A673 (cell line): ENCODE data around the gene CMBL.

Source experiments
- EZH2 ChIP-seq: fragments of 200-600 bp; sonication (generic); IDR thresholded peaks from 2 replicates; pipeline ENCODE4 v1.6.1; 2017; ENCODE audit warnings: borderline replicate concordance, low read depth, mild to moderate bottlenecking, mixed read lengths, antibody characterized with exemption, low read length; ENCODE audit not compliant: poor library complexity, severe bottlenecking
- TF ChIP-seq, protein P1 (sequence below): fragments of 300-800, 200-600 bp; sonication (generic); conservative IDR thresholded peaks from 2 replicates; pipeline ENCODE4 v1.5.1; 2017; ENCODE audit warnings: low read depth, mild to moderate bottlenecking, antibody characterized with exemption, low read length, moderate library complexity, mixed read lengths

DNA sequence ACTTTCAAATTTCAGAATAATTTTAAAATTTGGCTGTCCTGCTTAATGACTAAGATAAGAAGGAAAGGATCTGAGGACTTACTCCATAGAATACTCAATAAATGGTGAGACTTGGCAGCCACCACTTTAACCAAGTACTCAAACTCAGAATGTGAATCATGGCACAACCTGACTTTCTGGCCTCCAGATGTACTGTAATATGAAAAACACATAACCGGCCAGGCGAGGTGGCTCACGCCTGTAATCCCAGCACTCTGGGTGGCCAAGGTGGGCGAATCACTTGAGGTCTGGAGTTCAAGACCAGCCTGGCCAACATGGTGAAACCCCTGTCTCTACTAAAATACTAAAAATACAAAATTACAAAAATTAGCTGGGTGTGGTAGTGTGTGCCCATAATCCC lies 35.8 kb upstream of the CMBL start:
- TF ChIP-seq, protein P1, sequence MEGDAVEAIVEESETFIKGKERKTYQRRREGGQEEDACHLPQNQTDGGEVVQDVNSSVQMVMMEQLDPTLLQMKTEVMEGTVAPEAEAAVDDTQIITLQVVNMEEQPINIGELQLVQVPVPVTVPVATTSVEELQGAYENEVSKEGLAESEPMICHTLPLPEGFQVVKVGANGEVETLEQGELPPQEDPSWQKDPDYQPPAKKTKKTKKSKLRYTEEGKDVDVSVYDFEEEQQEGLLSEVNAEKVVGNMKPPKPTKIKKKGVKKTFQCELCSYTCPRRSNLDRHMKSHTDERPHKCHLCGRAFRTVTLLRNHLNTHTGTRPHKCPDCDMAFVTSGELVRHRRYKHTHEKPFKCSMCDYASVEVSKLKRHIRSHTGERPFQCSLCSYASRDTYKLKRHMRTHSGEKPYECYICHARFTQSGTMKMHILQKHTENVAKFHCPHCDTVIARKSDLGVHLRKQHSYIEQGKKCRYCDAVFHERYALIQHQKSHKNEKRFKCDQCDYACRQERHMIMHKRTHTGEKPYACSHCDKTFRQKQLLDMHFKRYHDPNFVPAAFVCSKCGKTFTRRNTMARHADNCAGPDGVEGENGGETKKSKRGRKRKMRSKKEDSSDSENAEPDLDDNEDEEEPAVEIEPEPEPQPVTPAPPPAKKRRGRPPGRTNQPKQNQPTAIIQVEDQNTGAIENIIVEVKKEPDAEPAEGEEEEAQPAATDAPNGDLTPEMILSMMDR = no peak
- no peak for TF ChIP-seq EZH2
